Transverse colon (tissue), 4 donors: ENCODE measurements around the gene LIPF. TPM values are rescaled to one million over a fixed set of nuclear protein-coding genes. Genes with fewer than 3 reads are reported as not detected.

ENCODE experiments used
- DNase-seq: peaks from one replicate; pipeline ENCODE4 v3.0.0-alpha.2; 2019
- H3K27ac ChIP-seq, 4 donors: fragments of 200-600 bp; sonication (generic); 2 replicates each; pipeline ENCODE4 v1.5.1; 2016 to 2018; ENCODE audit warnings: inconsistent platforms in 4 of 4
- H3K27me3 ChIP-seq: fragments of 200-600 bp; sonication (generic); 2 replicates; pipeline ENCODE4 v1.5.1; 2017; ENCODE audit warnings: inconsistent platforms
- H3K36me3 ChIP-seq, 4 donors: fragments of 200-600 bp; sonication (generic); 2 replicates each; pipeline ENCODE4 v1.5.1; 2017 to 2019; ENCODE audit warnings: inconsistent platforms in 4 of 4
- H3K4me1 ChIP-seq, 4 donors: fragments of 200-600 bp; sonication (generic); 2 replicates each; pipeline ENCODE4 v1.5.1; 2017 to 2020; ENCODE audit warnings: inconsistent platforms in 4 of 4
- H3K4me3 ChIP-seq, 4 donors: fragments of 200-600 bp; sonication (generic); 1 replicate in 1 of 4; 2 replicates in 3 of 4; pipeline versions ENCODE4 v1.5.1 to v1.6.1; 2017 to 2019; ENCODE audit warnings: inconsistent platforms in 4 of 4
- H3K9me3 ChIP-seq, 2 donors: fragments of 200-600 bp; sonication (generic); 2 replicates each; pipeline ENCODE4 v1.5.1; 2017 to 2019; ENCODE audit warnings: inconsistent platforms in 2 of 2
- CTCF ChIP-seq, 5 experiments: fragments of 200-600 bp in 3 of 5; fragments of 450-650 bp in 2 of 5; sonication (generic) in 3 of 5; IDR thresholded peaks; 1 replicate in 2 of 5; 2 replicates in 3 of 5; pipeline ENCODE4 v1.5.1; 2016 to 2017; ENCODE audit warnings: antibody characterized with exemption in 5 of 5, inconsistent platforms in 3 of 5, mild to moderate bottlenecking in 2 of 5, moderate library complexity in 1 of 5
- EP300 ChIP-seq: sonication (generic); formaldehyde crosslinking; IDR thresholded peaks from one replicate; pipeline ENCODE4 v1.6.1; 2017; ENCODE audit warnings: antibody characterized with exemption, low read depth
- POLR2A ChIP-seq: fragments of 450-650 bp; IDR thresholded peaks from one replicate; pipeline ENCODE4 v1.6.1; 2016; ENCODE audit warnings: antibody characterized with exemption, mild to moderate bottlenecking, moderate library complexity
- POLR2AphosphoS5 ChIP-seq, 3 donors: sonication (generic); formaldehyde crosslinking; IDR thresholded peaks; one replicate each; pipeline ENCODE4 v1.6.1; 2016; ENCODE audit warnings: antibody characterized with exemption in 3 of 3
- WGBS, 2 donors: methylation state at CpG; one replicate each; pipeline ENCODE4 v1.1.5; 2018; ENCODE audit warnings: low coverage in 1 of 2; 5-methylcytosine and 5-hydroxymethylcytosine counted together
- in situ Hi-C, 4 donors: fragments of 200-750 bp; cut with MboI; loops; one replicate each; pipeline versions ENCODE4 v1.15.0 to v1.15.1; 2017; ENCODE audit warnings: low sequenced_read_pairs in 3 of 4, low pct_ligation_motif_present in 1 of 4, low pct_unique_long_range_greater_than_20kb in 1 of 4
- intact Hi-C: fragments of 100-400 bp; cut with DNase I; formaldehyde crosslinking; loops from one replicate; pipeline ENCODE4 v1.15.1; 2023; ENCODE audit warnings: low total_unique reads
- total RNA-seq, 4 donors: library from RNA; depleted of rRNA; stranded (reverse); fragments of >200 nt; gene quantifications; one replicate each; pipeline ENCODE4 v1.1.0, GENCODE V29; 2016

The LIPF gene
- total RNA-seq, 4 donors from 2014 or later, result not detected

DNA sequence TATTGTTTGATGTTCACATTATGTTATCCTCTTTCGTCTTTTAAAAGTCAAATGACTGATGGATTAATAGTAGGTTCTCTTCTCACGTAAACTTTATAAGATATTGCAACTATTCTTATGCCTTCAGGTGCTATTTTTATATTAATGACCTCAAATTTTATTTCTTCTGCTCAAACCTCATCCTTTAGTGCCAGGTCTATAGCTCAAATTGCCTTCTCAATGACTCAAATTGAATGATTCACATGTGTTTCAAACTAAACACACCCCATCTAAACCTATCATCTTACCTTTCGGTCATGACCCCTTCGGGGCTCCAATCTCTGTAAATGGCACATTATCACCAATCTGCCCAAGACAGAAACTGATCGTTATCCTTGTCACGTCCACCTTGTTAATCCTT, 22.0 kb upstream of the LIPF start:
- 70 to 84% methylated on average over 6 of the region's 6 CpGs for WGBS, 2 donors
- Histone ChIP-seq H3K4me3 (no peak overlapping the region), H3K9me3 (peaks cover 0 to 6% of the 10 kb centered on the region in 2 donors), H3K27me3 (no peaks in the 10 kb centered on the region), H3K36me3 (no peaks in the 10 kb centered on the region), H3K4me1 (no peaks in the 10 kb centered on the region), H3K27ac (no peak overlapping the region)
- in situ Hi-C loops, result no loop called here
- no peak for DNase-seq
- TF ChIP-seq CTCF (IDR thresholded peaks at IDR 0.05) (no peak), POLR2AphosphoS5 (IDR thresholded peaks at IDR 0.05) (no peak), POLR2A (no peak), EP300 (no peak)
- intact Hi-C loops, result no loop called here

- in situ Hi-C loops (no loop called here), intact Hi-C loops (no loop called here)
- Histone ChIP-seq H3K4me3 (no peak overlapping the region), H3K27me3 (no peaks in the 10 kb centered on the region), H3K27ac (no peak overlapping the region), H3K4me1 (no peaks in the 10 kb centered on the region), H3K36me3 (no peaks in the 10 kb centered on the region), H3K9me3 (peaks cover 0 to 6% of the 10 kb centered on the region in 2 donors)
- no peak for DNase-seq
- TF ChIP-seq POLR2AphosphoS5 (IDR thresholded peaks at IDR 0.05) (no peak), CTCF (IDR thresholded peaks at IDR 0.05) (no peak), EP300 (no peak), POLR2A (no peak)
Measured at GRCh38 chr10:88642963-88643362, 21.3 kb upstream of the LIPF start.

GRCh38 chr10:88647061-88647615, 17.1 kb upstream of the LIPF start:
- no peak for TF ChIP-seq EP300
- TF ChIP-seq POLR2AphosphoS5 (IDR thresholded peaks at IDR 0.05), result no peak
- TF ChIP-seq POLR2A, result no peak
- TF ChIP-seq CTCF (IDR thresholded peaks at IDR 0.05), result no peak
- H3K4me3 ChIP-seq, result no peak overlapping the region
- WGBS, 2 donors, result 62 to 100% methylated on average over 1 to 2 of the region's 2 CpGs
- intact Hi-C loops (no loop called here), in situ Hi-C loops (no loop called here)
- H3K27ac ChIP-seq, result no peak overlapping the region
- H3K27me3 ChIP-seq, result no peaks in the 10 kb centered on the region
- DNase-seq, result no peak
- H3K4me1 ChIP-seq, result no peaks in the 10 kb centered on the region
- no peaks in the 10 kb centered on the region for H3K9me3 ChIP-seq
- H3K36me3 ChIP-seq, result no peaks in the 10 kb centered on the region

GRCh38 chr10:88651101-88651551, 13.1 kb upstream of the LIPF start:
- H3K9me3 ChIP-seq, result no peaks in the 10 kb centered on the region
- H3K4me3 ChIP-seq, result no peak overlapping the region
- intact Hi-C loops, result no loop called here
- no peaks in the 10 kb centered on the region for H3K36me3 ChIP-seq
- H3K4me1 ChIP-seq, result no peaks in the 10 kb centered on the region
- no peak overlapping the region for H3K27ac ChIP-seq
- H3K27me3 ChIP-seq, result no peaks in the 10 kb centered on the region
- TF ChIP-seq POLR2AphosphoS5 (IDR thresholded peaks at IDR 0.05), result no peak
- TF ChIP-seq POLR2A, result no peak
- TF ChIP-seq CTCF (IDR thresholded peaks at IDR 0.05), result no peak
- TF ChIP-seq EP300, result no peak
- DNase-seq, result no peak
- in situ Hi-C loops, result no loop called here
